GM18517 (cell line): ENCODE data around the gene SUSD5.
"Not testable (repeated sequence)": the region's sequence is repeated elsewhere in the genome, so short reads cannot be mapped to it uniquely, and the experiment has no call there.

Experiments
- ATAC-seq: cut with Tn5 transposase; IDR thresholded peaks from one replicate; pipeline ENCODE4 v1.9.1; 2021; ENCODE audit warnings: mild to moderate bottlenecking, moderate library complexity; ENCODE audit not compliant: unreplicated experiment

SUSD5 gene

DNA sequence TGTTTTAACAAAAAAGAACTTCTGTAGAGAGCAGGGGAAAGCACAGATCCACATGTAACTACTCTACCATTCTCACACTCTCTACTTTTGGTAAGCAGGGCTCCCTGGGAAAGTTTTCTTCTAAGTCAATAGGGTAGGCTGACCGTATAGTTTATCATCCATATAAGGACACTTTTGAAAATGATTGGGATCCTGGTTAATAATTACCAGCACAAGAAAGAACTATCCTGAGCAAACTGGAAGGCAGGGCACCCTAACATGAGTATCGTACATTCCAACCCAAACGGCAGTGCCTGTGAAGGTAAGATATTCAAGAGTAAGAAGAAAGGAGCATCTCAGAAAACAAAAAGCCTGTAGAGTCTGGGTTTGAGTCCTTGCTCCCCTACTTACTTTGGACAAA, 22.1 kb downstream of the SUSD5 start:
- ATAC-seq, result no peak

DNA sequence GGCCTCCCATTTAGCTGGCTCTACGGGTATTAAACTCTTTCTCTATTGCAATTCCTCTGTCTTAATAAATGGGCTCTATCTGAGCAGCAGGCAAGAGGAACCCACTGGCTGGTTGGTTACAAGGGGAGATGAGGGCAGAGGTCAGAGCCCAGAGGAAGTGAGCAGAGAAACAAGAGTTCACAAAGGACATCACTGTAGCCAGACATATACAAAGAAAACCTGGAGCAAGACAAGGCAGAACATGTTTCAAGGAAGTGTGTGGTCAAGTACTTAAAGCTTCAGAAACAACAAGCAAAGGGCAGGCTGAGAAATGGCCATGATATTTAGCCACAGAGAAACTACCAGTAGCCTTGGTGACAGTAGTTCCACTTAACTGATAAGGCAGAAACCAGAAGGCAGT, 24.3 kb downstream of the SUSD5 start:
- no peak for ATAC-seq

DNA sequence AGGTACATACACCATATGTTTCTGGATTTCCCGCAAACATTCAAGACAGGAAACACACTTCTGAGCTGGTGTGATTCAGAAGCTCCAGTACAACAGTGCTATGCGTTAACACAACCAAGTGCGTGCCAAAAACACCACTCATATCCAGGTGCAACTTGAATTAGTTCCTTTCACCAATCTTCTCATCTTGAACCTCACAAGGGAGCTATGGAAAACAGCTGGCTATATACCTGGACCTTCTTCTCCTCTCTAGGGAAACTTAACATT, 31.3 kb downstream of the SUSD5 start:
- no peak for ATAC-seq

DNA sequence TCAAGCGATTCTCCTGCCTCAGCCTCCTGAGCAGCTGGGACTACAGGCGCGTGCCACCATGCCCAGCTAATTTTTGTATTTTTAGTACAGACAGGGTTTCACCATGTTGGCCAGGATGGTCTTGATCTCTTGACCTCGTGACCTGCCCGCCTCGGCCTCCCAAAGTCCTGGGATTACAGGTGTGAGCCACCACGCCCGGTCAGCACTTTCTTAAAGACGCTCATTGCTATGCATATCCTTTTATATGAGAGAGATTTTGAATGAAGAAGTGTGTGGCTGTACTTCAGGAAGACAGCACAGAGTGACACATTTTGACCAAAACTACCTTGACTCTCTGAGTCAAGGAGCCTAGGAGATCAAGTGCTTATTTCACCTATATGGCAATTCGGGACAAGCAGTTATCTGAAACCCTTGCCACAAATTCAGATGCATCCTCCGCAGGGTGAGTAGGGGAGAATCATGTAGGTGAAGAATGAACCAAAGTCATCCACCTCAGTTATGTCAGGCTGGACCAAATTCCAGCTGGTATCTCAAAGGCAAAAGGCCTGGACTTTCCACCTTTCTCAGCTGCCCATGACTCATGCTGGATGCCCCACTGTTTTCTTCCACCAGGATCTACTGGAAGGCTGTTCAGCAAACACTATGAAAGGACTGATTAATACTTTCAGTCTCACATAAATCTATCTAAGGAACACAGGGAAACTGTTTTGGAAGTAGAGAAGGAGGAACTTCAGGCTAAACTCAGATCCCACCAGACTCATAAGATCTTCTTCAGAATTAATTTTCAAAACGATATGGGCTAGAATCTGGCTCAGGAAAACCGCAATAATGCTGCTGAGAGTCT, 31.9 kb downstream of the SUSD5 start:
- no peak for ATAC-seq

GRCh38 chr3:33184863-33185262, 33.7 kb downstream of the SUSD5 start:
- ATAC-seq, result no peak

DNA sequence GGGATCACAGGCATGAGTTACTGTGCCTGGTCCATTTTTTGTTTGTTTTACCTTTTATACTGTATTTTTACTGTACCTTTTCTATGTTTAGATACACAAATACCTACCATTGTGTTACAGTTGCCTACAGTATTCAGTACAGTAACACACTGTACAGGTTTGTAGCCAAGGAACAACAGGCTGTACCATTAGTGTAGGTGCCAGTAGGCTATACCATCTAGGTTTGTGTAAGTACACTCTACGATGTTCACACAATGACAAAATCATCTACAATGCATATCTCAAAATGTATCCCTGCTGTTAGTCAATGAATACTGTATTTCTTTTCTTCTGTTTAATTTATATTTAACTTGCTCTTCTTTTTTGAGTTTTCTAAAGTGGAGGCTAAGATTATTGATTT, 37.0 kb downstream of the SUSD5 start:
- not testable (repeated sequence) for ATAC-seq

- ATAC-seq, result no peak
These were observed 37.4 kb downstream of the SUSD5 start for GRCh38 chr3:33181229-33181628.

GRCh38 chr3:33179132-33179531, 39.5 kb downstream of the SUSD5 start:
- ATAC-seq, result no peak

DNA sequence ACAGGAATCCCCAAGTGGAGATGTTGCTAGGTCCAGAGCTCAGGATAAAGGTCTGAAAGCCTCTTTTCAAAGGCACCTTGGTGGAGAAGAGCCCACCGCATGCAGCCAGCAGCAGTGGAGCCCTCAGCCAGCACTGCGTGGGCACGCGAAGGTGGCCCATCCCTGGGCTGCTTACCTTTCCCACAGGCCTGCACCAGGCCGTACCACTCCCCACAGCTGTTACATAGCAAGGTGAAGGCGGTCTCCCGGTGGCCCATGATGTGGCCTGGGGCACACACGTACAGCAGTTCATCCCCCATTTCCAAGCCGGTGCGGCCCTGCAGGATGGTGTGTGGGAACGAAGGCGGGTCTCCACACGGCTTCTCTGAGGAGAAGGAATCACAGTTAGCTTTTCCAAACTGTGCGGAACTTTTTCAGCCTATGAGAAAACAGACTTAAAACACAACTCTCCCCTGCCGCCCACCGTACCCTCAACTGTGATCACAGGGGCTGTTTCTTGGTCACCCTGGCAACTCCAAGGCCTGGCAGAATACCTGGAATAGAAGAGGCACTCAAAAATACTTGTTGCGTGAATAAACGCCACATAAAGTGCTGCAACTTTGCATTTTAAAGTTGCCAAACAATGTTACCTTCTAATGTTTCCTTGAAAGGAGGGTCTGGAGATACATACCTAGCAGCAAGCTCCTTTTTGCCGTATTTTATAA, 43.7 kb downstream of the SUSD5 start:
- no peak for ATAC-seq

- ATAC-seq, result no peak
These were observed 44.5 kb downstream of the SUSD5 start for GRCh38 chr3:33174095-33174494.

DNA sequence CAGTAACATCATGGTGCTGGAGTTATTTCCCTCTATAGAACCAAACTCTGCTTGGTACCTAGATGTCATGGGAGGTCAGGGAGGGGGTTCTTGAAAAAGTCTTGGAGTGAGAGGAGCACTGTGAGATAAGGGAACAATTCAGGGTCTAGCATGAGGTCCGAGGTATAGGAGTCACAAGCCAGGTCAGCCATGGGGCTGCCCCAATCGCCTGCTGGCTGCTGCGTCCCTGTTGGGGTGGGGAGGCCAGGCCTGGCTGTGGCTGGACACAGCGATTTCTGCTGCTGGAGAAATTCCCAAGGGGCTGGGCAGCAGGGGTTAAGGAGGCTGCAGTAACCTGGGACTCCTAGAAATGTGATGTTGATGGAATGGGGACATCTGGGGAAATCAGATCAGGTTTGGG, 44.9 kb downstream of the SUSD5 start:
- ATAC-seq, result no peak

DNA sequence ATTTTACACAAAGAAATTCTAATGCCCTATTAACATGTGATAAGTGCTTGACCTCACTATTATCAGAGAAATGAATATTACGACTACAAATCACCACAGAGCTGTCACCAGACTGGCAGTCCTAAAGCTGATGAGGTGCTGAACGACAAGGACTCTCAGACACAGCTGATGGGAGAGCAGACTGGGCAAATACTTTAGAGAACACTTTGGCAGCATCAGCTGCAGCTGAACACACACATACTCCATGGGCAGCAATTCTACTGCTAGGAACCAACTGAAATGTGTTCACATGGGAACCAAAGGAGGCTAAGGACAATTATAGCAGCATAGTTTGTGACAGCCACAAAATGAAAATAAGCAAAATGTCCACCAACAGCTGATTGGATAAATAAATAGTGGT, 45.5 kb downstream of the SUSD5 start:
- no peak for ATAC-seq

DNA sequence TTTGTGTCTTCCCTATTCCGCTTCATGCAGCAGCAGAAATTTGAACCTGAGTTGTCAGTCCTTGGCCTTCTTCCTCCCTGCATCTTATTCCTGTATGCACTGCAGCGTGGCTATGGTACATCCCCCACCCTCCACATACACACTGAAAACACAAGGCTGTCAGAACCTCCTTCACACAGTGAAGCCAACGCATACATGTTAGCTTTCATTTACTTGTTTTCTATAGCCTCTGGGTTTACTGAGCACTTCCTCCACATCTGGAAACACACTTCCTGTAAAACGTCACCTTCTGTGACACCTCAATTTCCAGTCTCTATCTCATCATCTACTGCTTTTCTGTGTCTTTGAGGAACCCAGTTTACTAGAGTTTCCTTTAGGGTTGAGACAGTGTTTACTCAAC, 47.0 kb downstream of the SUSD5 start:
- ATAC-seq, result no peak

GRCh38 chr3:33170531-33170930, 48.1 kb downstream of the SUSD5 start:
- ATAC-seq, result no peak

DNA sequence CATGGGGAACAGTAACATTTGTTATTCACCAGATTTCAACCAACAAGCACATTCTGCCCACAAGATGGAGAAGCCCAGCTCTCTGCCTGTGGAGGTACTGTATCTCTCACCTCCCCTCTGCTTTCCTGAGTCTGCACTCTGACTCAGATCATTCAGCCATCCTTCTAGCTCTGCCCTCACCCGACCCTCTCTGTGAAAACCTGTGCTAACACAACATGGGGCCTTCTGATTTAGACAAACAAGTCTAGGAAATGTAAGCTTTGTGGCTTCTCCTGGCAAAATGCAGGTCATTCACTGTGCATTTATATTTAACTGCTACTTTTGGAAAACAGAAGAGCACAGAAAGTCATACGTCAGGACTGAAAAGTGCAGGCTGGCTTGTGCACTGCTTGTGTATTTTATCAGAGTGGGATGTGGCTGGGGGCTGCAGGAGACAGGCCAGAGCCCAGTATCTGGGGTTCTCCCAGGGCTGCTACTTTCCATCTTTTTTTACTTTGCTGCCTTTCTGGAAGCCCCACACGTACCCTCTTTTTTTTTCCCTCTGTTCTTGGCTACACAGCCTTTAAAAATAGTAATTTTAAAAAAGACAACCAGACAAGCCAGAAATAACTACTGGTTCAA, 50.8 kb downstream of the SUSD5 start:
- ATAC-seq, result no peak

DNA sequence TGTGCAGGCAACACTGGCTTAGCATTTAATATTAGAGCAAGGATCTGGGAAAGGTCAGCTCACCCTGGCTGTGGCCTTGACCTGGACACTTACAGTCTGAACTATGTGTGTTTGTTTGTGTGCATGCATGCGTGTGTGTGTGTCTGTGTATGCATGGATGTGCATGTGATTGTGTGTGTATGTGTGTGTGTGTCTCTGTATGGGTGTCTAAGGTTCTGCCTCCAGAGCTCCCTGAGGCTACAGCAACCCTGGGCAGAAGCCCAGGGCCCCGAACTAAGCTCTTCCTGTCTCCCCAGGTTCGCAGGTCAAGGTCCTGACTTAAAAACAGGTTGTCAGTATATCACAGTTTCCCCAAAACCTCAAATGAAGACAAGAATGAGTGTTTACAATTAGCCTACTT, 51.3 kb downstream of the SUSD5 start:
- ATAC-seq, result no peak

- no peak for ATAC-seq
These were observed 52.5 kb downstream of the SUSD5 start for GRCh38 chr3:33166095-33166494.

DNA sequence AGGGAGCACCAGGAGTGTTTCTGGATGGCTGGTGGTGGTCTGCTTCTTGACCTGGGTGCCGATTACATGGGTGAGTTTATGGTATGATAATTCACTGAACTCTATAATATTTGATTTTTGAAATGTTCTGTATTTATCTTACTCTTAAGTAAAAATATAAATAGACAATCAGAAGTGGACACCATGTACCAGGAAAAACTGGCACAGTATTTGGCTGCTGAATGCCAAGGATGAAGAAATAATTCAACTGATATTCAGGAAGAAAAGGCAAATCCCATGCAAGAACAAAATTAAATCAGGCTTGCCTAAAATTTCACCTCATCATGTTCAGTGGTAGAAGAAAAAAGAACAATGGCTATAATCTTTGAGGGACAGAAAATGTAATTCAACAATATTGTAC, 53.2 kb downstream of the SUSD5 start:
- no peak for ATAC-seq

GRCh38 chr3:33162621-33163020, 56.0 kb downstream of the SUSD5 start:
- ATAC-seq, result not testable (repeated sequence)

DNA sequence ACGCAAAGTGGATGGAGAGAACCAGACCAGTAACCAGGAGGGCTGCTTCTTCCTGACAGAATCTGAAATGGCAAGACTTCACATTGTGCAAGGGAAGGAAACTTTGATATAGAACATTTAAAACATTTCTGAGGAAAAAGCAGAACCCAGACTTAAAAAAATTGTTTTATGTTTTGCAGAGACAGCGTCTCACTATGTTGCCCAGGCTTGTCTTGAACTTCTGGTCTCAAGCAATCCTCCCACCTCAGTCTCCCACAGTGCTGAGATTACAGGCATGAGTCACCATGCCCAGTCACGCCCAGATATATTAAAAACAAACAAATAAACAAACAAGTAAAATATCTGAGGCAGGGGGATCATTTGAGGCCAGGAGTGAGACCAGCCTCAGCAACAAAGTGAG, 58.6 kb downstream of the SUSD5 start:
- ATAC-seq, result no peak

DNA sequence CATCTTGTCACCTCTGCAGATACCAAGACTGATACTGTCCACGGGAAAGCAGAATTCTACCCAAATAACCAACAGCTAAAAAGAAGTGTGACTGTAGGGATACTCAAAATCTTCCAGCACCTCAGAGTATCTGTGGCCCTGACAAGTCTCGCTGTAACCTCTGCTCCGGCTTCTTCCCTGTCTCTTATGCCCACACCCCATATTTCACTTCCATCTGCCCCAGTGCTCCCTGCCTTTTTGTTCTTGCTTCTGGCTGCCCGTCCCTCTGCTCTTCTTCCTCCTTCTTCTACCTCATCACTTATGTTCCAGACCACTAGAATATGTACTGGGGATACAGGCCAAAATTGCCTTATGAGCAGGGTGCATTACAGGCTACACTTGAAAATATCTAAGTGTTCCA, 59.4 kb downstream of the SUSD5 start:
- no peak for ATAC-seq

DNA sequence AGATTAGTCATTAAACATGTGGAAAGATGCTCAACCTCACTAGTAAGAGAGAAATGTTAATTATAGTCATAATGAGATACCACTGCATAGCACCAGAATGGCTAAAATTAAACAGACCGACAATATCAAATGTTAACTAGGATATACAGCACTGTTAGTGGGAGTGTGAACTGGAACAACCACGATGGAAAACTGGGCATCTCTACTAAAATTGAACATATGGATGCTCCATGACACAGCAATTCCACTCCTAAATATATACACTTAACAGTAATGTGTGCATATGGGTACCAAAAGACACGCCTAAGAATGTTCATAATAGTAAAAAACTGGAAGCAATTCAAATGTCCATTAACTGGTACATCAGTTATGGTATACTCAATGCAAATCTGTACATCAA, 63.3 kb downstream of the SUSD5 start:
- no peak for ATAC-seq
